Astrocyte (in vitro differentiated cells and primary cell): Measurements from ENCODE around the gene RBM20. TPM values are rescaled to one million over a fixed set of nuclear protein-coding genes. Genes with fewer than 3 reads are reported as not detected.

ENCODE experiments used
- DNase-seq: peaks from one replicate; pipeline ENCODE4 v3.0.0-alpha.2; 2010; ENCODE audit warnings: low read depth
- FAIRE-seq: peaks from 2 replicates; lab custom pipeline; 2011; peaks lifted over from hg19 to GRCh38; lab: Jason Lieb, UNC
- H2AFZ ChIP-seq: 2 replicates; pipeline ENCODE4 v1.6.0; 2012; ENCODE audit warnings: low read depth, low read length, inconsistent platforms
- H3K27ac ChIP-seq: 2 replicates; pipeline ENCODE4 v1.5.1; 2011; ENCODE audit warnings: low read depth, low read length, inconsistent platforms
- H3K27me3 ChIP-seq: 2 replicates; pipeline ENCODE4 v1.6.0; 2011; ENCODE audit warnings: low read length, inconsistent platforms; ENCODE audit not compliant: insufficient read depth
- H3K36me3 ChIP-seq: 2 replicates; pipeline ENCODE4 v1.5.1; 2011; ENCODE audit warnings: low read length, inconsistent platforms; ENCODE audit not compliant: insufficient read depth
- H3K4me1 ChIP-seq: 2 replicates; pipeline ENCODE4 v1.5.1; 2011; ENCODE audit warnings: low read length, inconsistent platforms; ENCODE audit not compliant: insufficient read depth
- H3K4me2 ChIP-seq: 2 replicates; pipeline ENCODE4 v1.6.0; 2012; ENCODE audit warnings: low read length, inconsistent platforms
- H3K4me3 ChIP-seq: 2 replicates; pipeline ENCODE4 v1.5.1; 2011; ENCODE audit warnings: low read depth, mild to moderate bottlenecking, low read length, inconsistent platforms; ENCODE audit not compliant: insufficient read depth
- H3K79me2 ChIP-seq: 2 replicates; pipeline ENCODE4 v1.6.0; 2012; ENCODE audit warnings: mild to moderate bottlenecking, low read length, inconsistent platforms; ENCODE audit not compliant: insufficient read depth
- H3K9ac ChIP-seq: 2 replicates; pipeline ENCODE4 v1.6.0; 2012; ENCODE audit warnings: mild to moderate bottlenecking, low read length, inconsistent platforms
- H3K9me3 ChIP-seq: 2 replicates; pipeline ENCODE4 v1.5.1; 2012; ENCODE audit warnings: low read depth, mild to moderate bottlenecking, low read length, inconsistent platforms; ENCODE audit not compliant: insufficient read depth
- H4K20me1 ChIP-seq: 2 replicates; pipeline ENCODE4 v1.6.0; 2012; ENCODE audit warnings: low read length, inconsistent platforms; ENCODE audit not compliant: insufficient read depth
- H3K27ac Mint-ChIP-seq: one replicate; pipeline ENCODE4 v1.8.0; 2021; ENCODE audit warnings: mild to moderate bottlenecking, mixed read lengths; ENCODE audit not compliant: unreplicated experiment
- H3K27me3 Mint-ChIP-seq: one replicate; pipeline ENCODE4 v1.8.0; 2021; ENCODE audit warnings: low read depth, mixed read lengths; ENCODE audit not compliant: unreplicated experiment
- H3K36me3 Mint-ChIP-seq: one replicate; pipeline ENCODE4 v1.8.0; 2021; ENCODE audit warnings: low read depth, mixed read lengths; ENCODE audit not compliant: unreplicated experiment
- H3K4me1 Mint-ChIP-seq: one replicate; pipeline ENCODE4 v1.8.0; 2021; ENCODE audit warnings: low read depth, mixed read lengths; ENCODE audit not compliant: unreplicated experiment
- H3K4me3 Mint-ChIP-seq: one replicate; pipeline ENCODE4 v1.8.0; 2021; ENCODE audit warnings: mild to moderate bottlenecking, moderate library complexity, mixed read lengths; ENCODE audit not compliant: unreplicated experiment
- H3K9me3 Mint-ChIP-seq: one replicate; pipeline ENCODE4 v1.8.0; 2021; ENCODE audit warnings: mild to moderate bottlenecking, mixed read lengths; ENCODE audit not compliant: unreplicated experiment
- EZH2 ChIP-seq: IDR thresholded peaks from 2 replicates; pipeline ENCODE4 v1.6.1; 2012; ENCODE audit warnings: mild to moderate bottlenecking, low read length, inconsistent platforms; ENCODE audit not compliant: insufficient read depth
- total RNA-seq: library from RNA; stranded (reverse); gene quantifications from 2 replicates; pipeline ENCODE4 v1.2.1, GENCODE V29; 2021
- TF ChIP-seq, protein P1 (sequence below): IDR thresholded peaks from 2 replicates; pipeline ENCODE4 v1.5.1; 2011; ENCODE audit warnings: low read depth, mild to moderate bottlenecking, inconsistent platforms, low read length, moderate library complexity; ENCODE audit not compliant: insufficient read depth

The RBM20 gene
- total RNA-seq, 1 donor from 2014 or later, result 1.5 TPM

DNA sequence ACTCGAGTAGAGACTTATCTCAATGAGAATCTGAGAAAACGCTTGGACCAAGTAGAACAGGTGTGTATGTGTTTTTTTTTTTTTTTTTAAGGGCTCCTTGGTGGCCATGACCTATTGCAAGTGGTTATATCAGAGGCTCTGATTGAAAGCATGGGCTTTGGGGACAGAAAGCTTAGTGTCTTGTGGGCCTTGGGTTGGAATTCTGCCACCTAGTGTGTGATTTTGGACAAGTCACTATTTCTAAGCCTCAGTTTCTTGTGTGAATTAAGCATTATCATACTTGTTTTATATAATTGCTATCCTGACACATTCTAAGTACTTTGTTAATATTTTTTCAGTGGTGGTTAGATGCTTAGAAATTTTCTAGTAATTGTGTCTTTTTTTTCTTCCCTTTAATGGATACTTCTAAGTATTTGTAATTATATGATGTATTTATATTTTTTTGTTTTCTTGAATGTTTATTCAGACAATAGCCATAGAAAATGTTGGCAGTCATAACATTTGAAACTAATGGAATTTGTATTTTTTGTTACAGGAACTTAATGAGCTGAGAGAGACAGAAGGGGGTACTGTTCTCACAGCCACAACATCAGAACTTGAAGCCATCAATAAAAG lies 43.5 kb upstream of the RBM20 start:
- Mint-ChIP-seq H3K4me3 (no peak overlapping the region), H3K27ac (peak overlapping the region; percentile 8)

DNA sequence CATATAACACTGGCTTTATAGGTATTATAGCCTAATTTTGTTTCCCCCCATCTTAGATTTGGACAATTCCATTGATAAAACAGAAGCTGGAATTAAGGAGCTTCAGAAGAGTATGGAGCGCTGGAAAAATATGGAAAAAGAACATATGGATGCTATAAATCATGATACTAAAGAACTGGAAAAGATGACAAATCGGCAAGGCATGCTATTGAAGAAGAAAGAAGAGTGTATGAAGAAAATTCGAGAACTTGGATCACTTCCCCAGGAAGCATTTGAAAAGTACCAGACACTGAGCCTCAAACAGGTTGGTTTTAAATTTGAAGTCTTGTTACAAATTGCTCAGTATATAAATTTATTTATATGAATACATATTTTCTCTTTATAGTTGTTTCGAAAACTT lies 42.6 kb upstream of the RBM20 start:
- DNase-seq (no peak), FAIRE-seq (no peak)
- Histone ChIP-seq H3K27me3 (no peaks in the 10 kb centered on the region), H4K20me1 (no peaks in the 10 kb centered on the region), H3K4me2 (no peak overlapping the region), H3K27ac (no peak overlapping the region), H3K36me3 (peaks cover 27% of the 10 kb centered on the region), H2AFZ (no peak overlapping the region), H3K9me3 (no peaks in the 10 kb centered on the region), H3K79me2 (no peaks in the 10 kb centered on the region), H3K4me1 (no peaks in the 10 kb centered on the region), H3K4me3 (no peak overlapping the region), H3K9ac (no peak overlapping the region)
- H3K36me3 Mint-ChIP-seq, result peaks cover 2% of the 10 kb centered on the region
- no peak for TF ChIP-seq EZH2
- H3K27ac Mint-ChIP-seq, result no peak overlapping the region
- H3K27me3 Mint-ChIP-seq, result no peaks in the 10 kb centered on the region
- no peak overlapping the region for H3K4me3 Mint-ChIP-seq
- no peaks in the 10 kb centered on the region for H3K4me1 Mint-ChIP-seq
- H3K9me3 Mint-ChIP-seq, result no peaks in the 10 kb centered on the region

More for the DNA sequence above, 43.5 kb upstream of the RBM20 start:
- H3K4me1 ChIP-seq, result no peaks in the 10 kb centered on the region
- H3K27me3 ChIP-seq, result no peaks in the 10 kb centered on the region
- H3K36me3 Mint-ChIP-seq, result peaks cover 2% of the 10 kb centered on the region
- H3K4me2 ChIP-seq, result no peak overlapping the region
- no peaks in the 10 kb centered on the region for H3K79me2 ChIP-seq
- TF ChIP-seq, protein P1, sequence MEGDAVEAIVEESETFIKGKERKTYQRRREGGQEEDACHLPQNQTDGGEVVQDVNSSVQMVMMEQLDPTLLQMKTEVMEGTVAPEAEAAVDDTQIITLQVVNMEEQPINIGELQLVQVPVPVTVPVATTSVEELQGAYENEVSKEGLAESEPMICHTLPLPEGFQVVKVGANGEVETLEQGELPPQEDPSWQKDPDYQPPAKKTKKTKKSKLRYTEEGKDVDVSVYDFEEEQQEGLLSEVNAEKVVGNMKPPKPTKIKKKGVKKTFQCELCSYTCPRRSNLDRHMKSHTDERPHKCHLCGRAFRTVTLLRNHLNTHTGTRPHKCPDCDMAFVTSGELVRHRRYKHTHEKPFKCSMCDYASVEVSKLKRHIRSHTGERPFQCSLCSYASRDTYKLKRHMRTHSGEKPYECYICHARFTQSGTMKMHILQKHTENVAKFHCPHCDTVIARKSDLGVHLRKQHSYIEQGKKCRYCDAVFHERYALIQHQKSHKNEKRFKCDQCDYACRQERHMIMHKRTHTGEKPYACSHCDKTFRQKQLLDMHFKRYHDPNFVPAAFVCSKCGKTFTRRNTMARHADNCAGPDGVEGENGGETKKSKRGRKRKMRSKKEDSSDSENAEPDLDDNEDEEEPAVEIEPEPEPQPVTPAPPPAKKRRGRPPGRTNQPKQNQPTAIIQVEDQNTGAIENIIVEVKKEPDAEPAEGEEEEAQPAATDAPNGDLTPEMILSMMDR, result peak; percentile 54
- TF ChIP-seq EZH2, result no peak
- H3K27ac ChIP-seq, result no peak overlapping the region
- H3K27me3 Mint-ChIP-seq, result no peaks in the 10 kb centered on the region
- no peak overlapping the region for H3K9ac ChIP-seq
- H3K9me3 Mint-ChIP-seq, result no peaks in the 10 kb centered on the region
- H3K9me3 ChIP-seq, result no peaks in the 10 kb centered on the region
- no peak overlapping the region for H2AFZ ChIP-seq
- no peaks in the 10 kb centered on the region for H4K20me1 ChIP-seq
- H3K4me3 ChIP-seq, result no peak overlapping the region
- DNase-seq (peak; percentile 36), FAIRE-seq (peak; percentile 81)
- peaks cover 20% of the 10 kb centered on the region for H3K36me3 ChIP-seq
- H3K4me1 Mint-ChIP-seq, result no peaks in the 10 kb centered on the region

DNA sequence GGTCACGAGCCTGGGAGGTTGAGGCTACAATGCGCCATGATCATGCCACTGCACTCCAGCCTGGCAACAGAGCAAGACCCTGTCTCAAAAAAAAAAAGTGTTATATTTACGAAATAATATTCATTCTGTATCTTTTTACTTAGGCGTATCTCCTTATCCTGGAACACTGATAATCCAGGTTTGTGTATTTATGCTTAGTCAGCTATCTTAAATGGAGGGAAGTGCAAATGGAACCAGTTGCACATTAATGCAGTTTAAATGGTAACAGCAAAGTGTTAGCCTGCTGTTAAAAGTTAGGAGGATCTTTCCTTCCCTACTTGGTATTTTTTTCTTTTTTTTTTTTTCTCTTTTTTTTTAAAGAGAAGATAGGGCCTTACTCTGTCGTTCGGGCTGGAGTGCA lies 36.0 kb upstream of the RBM20 start:
- H3K4me2 ChIP-seq, result no peak overlapping the region
- peaks cover 12% of the 10 kb centered on the region for H3K36me3 ChIP-seq
- peaks cover 2% of the 10 kb centered on the region for H3K9me3 Mint-ChIP-seq
- no peak overlapping the region for H2AFZ ChIP-seq
- H3K79me2 ChIP-seq, result no peaks in the 10 kb centered on the region
- peaks cover 5% of the 10 kb centered on the region for H3K27me3 ChIP-seq
- peaks cover 18% of the 10 kb centered on the region for H3K27me3 Mint-ChIP-seq
- no peak overlapping the region for H3K4me3 Mint-ChIP-seq
- H3K4me1 ChIP-seq, result no peaks in the 10 kb centered on the region
- peaks cover 2% of the 10 kb centered on the region for H3K36me3 Mint-ChIP-seq
- H4K20me1 ChIP-seq, result no peaks in the 10 kb centered on the region
- H3K9me3 ChIP-seq, result no peaks in the 10 kb centered on the region
- no peak overlapping the region for H3K27ac Mint-ChIP-seq
- DNase-seq (no peak), FAIRE-seq (no peak)
- H3K9ac ChIP-seq, result no peak overlapping the region
- peaks cover 4% of the 10 kb centered on the region for H3K4me1 Mint-ChIP-seq
- no peak for TF ChIP-seq EZH2
- TF ChIP-seq, protein P1, result no peak
- H3K4me3 ChIP-seq, result no peak overlapping the region
- no peak overlapping the region for H3K27ac ChIP-seq
